A673 (cell line): ENCODE measurements around the gene SUN1. TPM values are rescaled to one million over a fixed set of nuclear protein-coding genes. Genes with fewer than 3 reads are reported as not detected.
A peak's percentile ranks its signal among the peaks of the same experiment; 100 is the strongest.

Experiments used
- BruUV-seq: library from RNA; stranded (reverse); fragments of 400-500 nt; replicated peaks from 2 replicates; lab custom pipeline; 2021; lab: Mats Ljungman, UMichigan
- CTCF ChIA-PET: fragments of 300-600 bp; sonication (Branson Sonifier 250); formaldehyde crosslinking; loops from one replicate; lab custom pipeline; 2022; ENCODE audit warnings: antibody characterized with exemption; lab: Charles Lee
- POLR2A ChIA-PET: fragments of 300-600 bp; sonication (Branson Sonifier 250); formaldehyde crosslinking; loops from one replicate; lab custom pipeline; 2022; ENCODE audit warnings: antibody characterized with exemption; ENCODE audit not compliant: low non-redundant PET; lab: Charles Lee
- DNase-seq: peaks from one replicate; pipeline ENCODE4 v3.0.0-alpha.2; 2015; ENCODE audit warnings: low spot score
- H3K27ac ChIP-seq: fragments of 200-600 bp; sonication (generic); 2 replicates; pipeline ENCODE4 v1.5.1; 2016; ENCODE audit warnings: mixed run types, low read depth, mild to moderate bottlenecking, mixed read lengths, antibody characterized with exemption, low read length; ENCODE audit not compliant: poor library complexity, severe bottlenecking
- H3K27me3 ChIP-seq: fragments of 200-600 bp; sonication (generic); replicated peaks from 2 replicates; pipeline ENCODE4 v1.6.1; 2017; ENCODE audit warnings: mixed run types, low read depth, mild to moderate bottlenecking, mixed read lengths, antibody characterized with exemption, low read length; ENCODE audit not compliant: insufficient read depth, poor library complexity
- H3K36me3 ChIP-seq: fragments of 200-600 bp; sonication (generic); 2 replicates; pipeline ENCODE4 v1.6.1; 2016; ENCODE audit warnings: mixed run types, mild to moderate bottlenecking, mixed read lengths, antibody characterized with exemption, low read length; ENCODE audit not compliant: insufficient read depth, poor library complexity, severe bottlenecking
- H3K4me1 ChIP-seq: fragments of 200-600 bp; sonication (generic); 2 replicates; pipeline ENCODE4 v1.6.1; 2017; ENCODE audit warnings: mixed run types, mild to moderate bottlenecking, mixed read lengths, antibody characterized with exemption, low read length; ENCODE audit not compliant: insufficient read depth, poor library complexity, severe bottlenecking
- H3K4me3 ChIP-seq: fragments of 200-600 bp; sonication (generic); 2 replicates; pipeline ENCODE4 v1.5.1; 2016; ENCODE audit warnings: low read depth, mixed run types, mild to moderate bottlenecking, mixed read lengths, low read length; ENCODE audit not compliant: poor library complexity, severe bottlenecking
- H3K9me3 ChIP-seq: fragments of 200-600 bp; sonication (generic); 2 replicates; pipeline ENCODE4 v1.6.1; 2016; ENCODE audit warnings: mixed run types, low read depth, mild to moderate bottlenecking, mixed read lengths, antibody characterized with exemption, low read length; ENCODE audit not compliant: poor library complexity, severe bottlenecking
- CTCF ChIP-seq: fragments of 300-800, 200-600 bp; sonication (generic); conservative IDR thresholded peaks from 2 replicates; pipeline ENCODE4 v1.5.1; 2017; ENCODE audit warnings: low read depth, mild to moderate bottlenecking, antibody characterized with exemption, low read length, moderate library complexity, mixed read lengths
- EZH2 ChIP-seq: fragments of 200-600 bp; sonication (generic); IDR thresholded peaks from 2 replicates; pipeline ENCODE4 v1.6.1; 2017; ENCODE audit warnings: borderline replicate concordance, low read depth, mild to moderate bottlenecking, mixed read lengths, antibody characterized with exemption, low read length; ENCODE audit not compliant: poor library complexity, severe bottlenecking
- intact Hi-C: fragments of 100-400 bp; cut with micrococcal nuclease; formaldehyde crosslinking; loops from one replicate; pipeline ENCODE4 v1.10.0; 2022; ENCODE audit not compliant: unreplicated experiment
- total RNA-seq: library from RNA; stranded (reverse); gene quantifications from 2 replicates; pipeline ENCODE4 v1.2.3, GENCODE V29; 2021

SUN1 gene
- total RNA-seq, 1 experiment from 2014 or later: 189 TPM

- intact Hi-C loops: no loop called here
- no peaks in the 10 kb centered on the region for H3K27me3 ChIP-seq
- ChIA-PET POLR2A (no interaction called here), CTCF (no interaction called here)
- DNase-seq: no peak
- TF ChIP-seq CTCF (no peak), EZH2 (no peak)
- peaks cover 54% of the 10 kb centered on the region for H3K36me3 ChIP-seq
- no peak overlapping the region for H3K4me3 ChIP-seq
- no peaks in the 10 kb centered on the region for H3K9me3 ChIP-seq
- no TSS peak for BruUV-seq
- H3K27ac ChIP-seq: no peak overlapping the region
- no peaks in the 10 kb centered on the region for H3K4me1 ChIP-seq
These were observed 9.7 kb downstream of the SUN1 start for GRCh38 chr7:841943-842342.

- CTCF ChIA-PET: no interaction called here
- POLR2A ChIA-PET: no interaction called here
- no peak for DNase-seq
- Histone ChIP-seq H3K9me3 (no peaks in the 10 kb centered on the region), H3K27ac (no peak overlapping the region), H3K4me3 (no peak overlapping the region), H3K4me1 (no peaks in the 10 kb centered on the region), H3K36me3 (peaks cover 54% of the 10 kb centered on the region), H3K27me3 (no peaks in the 10 kb centered on the region)
- TF ChIP-seq EZH2 (no peak), CTCF (no peak)
- TSS peak; percentile 26 for BruUV-seq
- intact Hi-C loops: no loop called here
These were observed 10.3 kb downstream of the SUN1 start for GRCh38 chr7:842431-843031.

- H3K9me3 ChIP-seq: no peaks in the 10 kb centered on the region
- no peak overlapping the region for H3K4me3 ChIP-seq
- ChIA-PET POLR2A (no interaction called here), CTCF (no interaction called here)
- H3K4me1 ChIP-seq: no peaks in the 10 kb centered on the region
- BruUV-seq: no TSS peak
- no peaks in the 10 kb centered on the region for H3K27me3 ChIP-seq
- intact Hi-C loops: no loop called here
- H3K27ac ChIP-seq: no peak overlapping the region
- TF ChIP-seq CTCF: no peak
- TF ChIP-seq EZH2: no peak
- no peak for DNase-seq
- H3K36me3 ChIP-seq: peaks cover 54% of the 10 kb centered on the region
These were observed 11.0 kb downstream of the SUN1 start for GRCh38 chr7:843230-843629.
